GM23338 (cell line): ENCODE measurements around the gene B4GALT5. TPM values are rescaled to one million over a fixed set of nuclear protein-coding genes. Genes with fewer than 3 reads are reported as not detected.

ENCODE experiments used
- ATAC-seq: fragments of 200-7000 bp; cut with Tn5 transposase; 3 replicates; pipeline ENCODE4 v1.9.1; 2020
- DNase-seq: peaks from one replicate; pipeline ENCODE4 v3.0.0-alpha.2; 2015; ENCODE audit warnings: low spot score
- H2AFZ ChIP-seq: fragments of 200-600 bp; sonication (generic); 2 replicates; pipeline ENCODE4 v1.8.0; 2016; ENCODE audit warnings: antibody characterized with exemption, mild to moderate bottlenecking, moderate library complexity
- H3F3A ChIP-seq: fragments of 200-600 bp; sonication (generic); replicated peaks from 2 replicates; pipeline ENCODE4 v1.8.0; 2017; ENCODE audit warnings: antibody characterized with exemption, mixed run types, low read depth
- H3K27ac ChIP-seq: fragments of 200-600 bp; sonication (generic); 2 replicates; pipeline ENCODE4 v1.6.1; 2016; ENCODE audit warnings: low read depth
- H3K27me3 ChIP-seq: fragments of 200-600 bp; sonication (generic); 2 replicates; pipeline ENCODE4 v1.8.0; 2016; ENCODE audit warnings: mild to moderate bottlenecking, mixed run types, moderate library complexity; ENCODE audit not compliant: insufficient read depth
- H3K36me3 ChIP-seq: fragments of 200-600 bp; sonication (generic); 2 replicates; pipeline ENCODE4 v1.8.0; 2016; ENCODE audit warnings: mild to moderate bottlenecking; ENCODE audit not compliant: insufficient read depth
- H3K4me1 ChIP-seq: fragments of 200-600 bp; sonication (generic); 2 replicates; pipeline ENCODE4 v1.8.0; 2016; ENCODE audit warnings: mild to moderate bottlenecking, moderate library complexity; ENCODE audit not compliant: insufficient read depth
- H3K4me2 ChIP-seq: fragments of 200-600 bp; sonication (generic); 2 replicates; pipeline ENCODE4 v1.7.1; 2017; ENCODE audit warnings: mixed run types
- H3K4me3 ChIP-seq: fragments of 200-600 bp; sonication (generic); 2 replicates; pipeline ENCODE4 v1.6.1; 2016; ENCODE audit warnings: mixed run types
- H3K79me2 ChIP-seq: fragments of 200-600 bp; sonication (generic); replicated peaks from 2 replicates; pipeline ENCODE4 v1.8.0; 2017; ENCODE audit warnings: mild to moderate bottlenecking; ENCODE audit not compliant: insufficient read depth
- H3K9me2 ChIP-seq: fragments of 200-600 bp; sonication (generic); 2 replicates; pipeline ENCODE4 v1.8.0; 2017; ENCODE audit not compliant: insufficient read depth
- H4K20me1 ChIP-seq: fragments of 200-600 bp; sonication (generic); replicated peaks from 2 replicates; pipeline ENCODE4 v1.8.0; 2017; ENCODE audit warnings: mild to moderate bottlenecking; ENCODE audit not compliant: insufficient read depth
- H3K27ac Mint-ChIP-seq: 2 replicates; pipeline ENCODE4 v1.8.0; 2020; ENCODE audit warnings: inconsistent platforms, mild to moderate bottlenecking, moderate library complexity, mixed read lengths
- H3K27me3 Mint-ChIP-seq: 3 replicates; pipeline ENCODE4 v1.8.0; 2022; ENCODE audit warnings: low read depth, mild to moderate bottlenecking, moderate library complexity, mixed read lengths, inconsistent platforms; ENCODE audit not compliant: insufficient read depth, poor library complexity
- H3K36me3 Mint-ChIP-seq: 3 replicates; pipeline ENCODE4 v1.8.0; 2021; ENCODE audit warnings: low read depth, mild to moderate bottlenecking, inconsistent platforms, moderate library complexity, mixed read lengths
- H3K4me1 Mint-ChIP-seq: 3 replicates; pipeline ENCODE4 v1.8.0; 2020; ENCODE audit warnings: mild to moderate bottlenecking, inconsistent platforms, mixed read lengths
- H3K4me3 Mint-ChIP-seq: 3 replicates; pipeline ENCODE4 v1.8.0; 2021; ENCODE audit warnings: moderate library complexity, mild to moderate bottlenecking, inconsistent platforms, mixed read lengths
- H3K9me3 Mint-ChIP-seq: 3 replicates; pipeline ENCODE4 v1.8.0; 2020; ENCODE audit warnings: moderate library complexity, mild to moderate bottlenecking, inconsistent platforms, mixed read lengths
- EZH2 ChIP-seq: fragments of 200-600 bp; sonication (generic); IDR thresholded peaks from one replicate; pipeline ENCODE4 v1.8.0; 2017; ENCODE audit warnings: antibody characterized with exemption, mild to moderate bottlenecking, low read depth; ENCODE audit not compliant: unreplicated experiment
- NANOG ChIP-seq: IDR thresholded peaks from 2 replicates; pipeline ENCODE4 v1.6.1; 2016; ENCODE audit warnings: antibody characterized with exemption, borderline replicate concordance
- STAT1 ChIP-seq: IDR thresholded peaks from one replicate; pipeline ENCODE4 v1.6.1; 2016; ENCODE audit warnings: antibody characterized with exemption; ENCODE audit not compliant: unreplicated experiment
- ZNF114 ChIP-seq: fragments of 250-450 bp; sonication (Bioruptor Pico); IDR thresholded peaks from 2 replicates; pipeline ENCODE4 v1.5.0; 2020; ENCODE audit warnings: mild to moderate bottlenecking, moderate library complexity
- polyA plus RNA-seq: library from polyadenylated mRNA; unstranded; fragments of >200 nt; fragmentation: Nextera tagmentation; extraction: Ambion mirVana; gene quantifications from 2 replicates; pipeline ENCODE4 v1.2.1, GENCODE V29; 2016
- total RNA-seq: library from RNA; depleted of rRNA; stranded (reverse); fragments of >200 nt; shearing (Covaris generic); gene quantifications from 2 replicates; pipeline ENCODE4 v1.2.3, GENCODE V29; 2014
- TF ChIP-seq, protein P1 (sequence below): IDR thresholded peaks from one replicate; pipeline ENCODE4 v1.6.1; 2018; ENCODE audit warnings: antibody characterized with exemption; ENCODE audit not compliant: unreplicated experiment
- TF ChIP-seq, protein P2 (sequence below): IDR thresholded peaks from 2 replicates; pipeline ENCODE4 v1.6.1; 2016; ENCODE audit warnings: antibody characterized with exemption

Gene B4GALT5
- total and polyA plus RNA-seq, 2 experiments from 2014 or later = 19.1 to 50.3 TPM

- TF ChIP-seq NANOG = no peak
- peaks cover 56% of the 10 kb centered on the region for H3K4me1 Mint-ChIP-seq
- peaks cover 89% of the 10 kb centered on the region for H4K20me1 ChIP-seq
Measured at GRCh38 chr20:49665796-49666195, 47.9 kb downstream of the B4GALT5 start.

DNA sequence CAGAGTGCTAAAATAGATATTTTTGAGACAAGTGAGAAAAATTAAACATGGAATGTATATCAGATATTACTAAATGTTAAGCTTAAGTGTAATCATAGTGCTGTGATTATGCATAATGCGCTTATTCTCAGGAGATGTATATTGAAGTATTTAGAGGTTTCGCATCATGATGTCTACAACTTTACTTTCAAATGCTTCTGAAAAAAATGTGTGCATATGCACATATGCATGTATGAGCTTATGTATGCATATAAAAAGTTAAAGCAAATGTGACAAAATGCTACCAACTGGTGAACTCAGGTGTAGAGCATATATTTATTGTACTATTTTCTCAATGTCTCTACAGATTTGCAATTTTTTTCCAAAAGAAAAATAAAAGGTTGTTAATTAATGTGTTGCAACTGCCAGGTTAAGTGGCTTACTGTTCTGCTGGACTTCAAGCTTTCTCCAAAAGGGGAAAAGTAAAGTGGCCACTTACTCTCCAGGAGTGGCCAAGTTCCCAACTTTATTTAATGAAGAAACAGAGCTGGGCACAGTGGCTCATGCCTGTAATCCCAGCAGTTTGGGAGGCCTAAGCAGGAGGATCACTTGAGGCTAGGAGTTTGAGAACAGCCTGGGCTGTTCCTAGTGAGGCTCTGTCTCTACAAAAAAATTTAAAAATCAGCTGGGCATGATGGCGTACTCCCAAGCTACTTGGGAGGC, 48.9 kb downstream of the B4GALT5 start:
- Histone ChIP-seq H3F3A (no peaks in the 10 kb centered on the region), H3K9me2 (no peaks in the 10 kb centered on the region), H3K79me2 (peaks cover 98% of the 10 kb centered on the region), H3K36me3 (no peaks in the 10 kb centered on the region), H2AFZ (no peak overlapping the region), H3K4me3 (no peak overlapping the region), H3K4me1 (peaks cover 57% of the 10 kb centered on the region), H4K20me1 (peaks cover 89% of the 10 kb centered on the region), H3K27ac (no peak overlapping the region; the same call in 1 of the 2 replicates), H3K4me2 (no peak overlapping the region), H3K27me3 (no peaks in the 10 kb centered on the region)
- no peak for ATAC-seq
- peak overlapping the region; percentile 67; the same call in 1 of the 2 replicates for H3K27ac Mint-ChIP-seq
- H3K36me3 Mint-ChIP-seq = no peaks in the 10 kb centered on the region
- H3K4me1 Mint-ChIP-seq = peaks cover 60% of the 10 kb centered on the region
- peaks cover 6% of the 10 kb centered on the region for H3K27me3 Mint-ChIP-seq
- H3K4me3 Mint-ChIP-seq = no peak overlapping the region
- H3K9me3 Mint-ChIP-seq = no peaks in the 10 kb centered on the region
- TF ChIP-seq, protein P1, sequence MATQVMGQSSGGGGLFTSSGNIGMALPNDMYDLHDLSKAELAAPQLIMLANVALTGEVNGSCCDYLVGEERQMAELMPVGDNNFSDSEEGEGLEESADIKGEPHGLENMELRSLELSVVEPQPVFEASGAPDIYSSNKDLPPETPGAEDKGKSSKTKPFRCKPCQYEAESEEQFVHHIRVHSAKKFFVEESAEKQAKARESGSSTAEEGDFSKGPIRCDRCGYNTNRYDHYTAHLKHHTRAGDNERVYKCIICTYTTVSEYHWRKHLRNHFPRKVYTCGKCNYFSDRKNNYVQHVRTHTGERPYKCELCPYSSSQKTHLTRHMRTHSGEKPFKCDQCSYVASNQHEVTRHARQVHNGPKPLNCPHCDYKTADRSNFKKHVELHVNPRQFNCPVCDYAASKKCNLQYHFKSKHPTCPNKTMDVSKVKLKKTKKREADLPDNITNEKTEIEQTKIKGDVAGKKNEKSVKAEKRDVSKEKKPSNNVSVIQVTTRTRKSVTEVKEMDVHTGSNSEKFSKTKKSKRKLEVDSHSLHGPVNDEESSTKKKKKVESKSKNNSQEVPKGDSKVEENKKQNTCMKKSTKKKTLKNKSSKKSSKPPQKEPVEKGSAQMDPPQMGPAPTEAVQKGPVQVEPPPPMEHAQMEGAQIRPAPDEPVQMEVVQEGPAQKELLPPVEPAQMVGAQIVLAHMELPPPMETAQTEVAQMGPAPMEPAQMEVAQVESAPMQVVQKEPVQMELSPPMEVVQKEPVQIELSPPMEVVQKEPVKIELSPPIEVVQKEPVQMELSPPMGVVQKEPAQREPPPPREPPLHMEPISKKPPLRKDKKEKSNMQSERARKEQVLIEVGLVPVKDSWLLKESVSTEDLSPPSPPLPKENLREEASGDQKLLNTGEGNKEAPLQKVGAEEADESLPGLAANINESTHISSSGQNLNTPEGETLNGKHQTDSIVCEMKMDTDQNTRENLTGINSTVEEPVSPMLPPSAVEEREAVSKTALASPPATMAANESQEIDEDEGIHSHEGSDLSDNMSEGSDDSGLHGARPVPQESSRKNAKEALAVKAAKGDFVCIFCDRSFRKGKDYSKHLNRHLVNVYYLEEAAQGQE = no peak
- TF ChIP-seq ZNF114 (no peak), EZH2 (no peak), NANOG (no peak), STAT1 (no peak)
- TF ChIP-seq, protein P2, sequence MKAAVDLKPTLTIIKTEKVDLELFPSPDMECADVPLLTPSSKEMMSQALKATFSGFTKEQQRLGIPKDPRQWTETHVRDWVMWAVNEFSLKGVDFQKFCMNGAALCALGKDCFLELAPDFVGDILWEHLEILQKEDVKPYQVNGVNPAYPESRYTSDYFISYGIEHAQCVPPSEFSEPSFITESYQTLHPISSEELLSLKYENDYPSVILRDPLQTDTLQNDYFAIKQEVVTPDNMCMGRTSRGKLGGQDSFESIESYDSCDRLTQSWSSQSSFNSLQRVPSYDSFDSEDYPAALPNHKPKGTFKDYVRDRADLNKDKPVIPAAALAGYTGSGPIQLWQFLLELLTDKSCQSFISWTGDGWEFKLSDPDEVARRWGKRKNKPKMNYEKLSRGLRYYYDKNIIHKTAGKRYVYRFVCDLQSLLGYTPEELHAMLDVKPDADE = no peak
- DNase-seq = no peak

More at GRCh38 chr20:49665796-49666195, 47.9 kb downstream of the B4GALT5 start:
- no peaks in the 10 kb centered on the region for H3K9me2 ChIP-seq
- DNase-seq (no peak), ATAC-seq (no peak)
- no peak overlapping the region for H3K4me2 ChIP-seq
- no peaks in the 10 kb centered on the region for H3K9me3 Mint-ChIP-seq
- peak overlapping the region; percentile 57; the same call in 1 of the 2 replicates for H3K27ac ChIP-seq
- H3K27me3 Mint-ChIP-seq = peaks cover 6% of the 10 kb centered on the region
- H3K36me3 ChIP-seq = no peaks in the 10 kb centered on the region
- H2AFZ ChIP-seq = no peak overlapping the region
- H3K4me3 ChIP-seq = no peak overlapping the region
- H3K27me3 ChIP-seq = no peaks in the 10 kb centered on the region
- peak overlapping the region; percentile 81 for H3K27ac Mint-ChIP-seq
- no peaks in the 10 kb centered on the region for H3K36me3 Mint-ChIP-seq
- H3K79me2 ChIP-seq = peaks cover 98% of the 10 kb centered on the region
- H3K4me3 Mint-ChIP-seq = no peak overlapping the region
- H3F3A ChIP-seq = no peaks in the 10 kb centered on the region
- peaks cover 52% of the 10 kb centered on the region for H3K4me1 ChIP-seq
